GM18505 (cell line): ENCODE results near the gene LDLRAD3.

Experiments
- ATAC-seq: cut with Tn5 transposase; IDR thresholded peaks from one replicate; pipeline ENCODE4 v1.9.1; 2021; ENCODE audit not compliant: unreplicated experiment
- POLR2A ChIP-seq: IDR thresholded peaks from 4 replicates; pipeline ENCODE4 v1.6.1; 2011; ENCODE audit warnings: borderline replicate concordance; ENCODE audit not compliant: insufficient read depth, insufficient read length; ENCODE audit errors: extremely low read depth

The LDLRAD3 gene

DNA sequence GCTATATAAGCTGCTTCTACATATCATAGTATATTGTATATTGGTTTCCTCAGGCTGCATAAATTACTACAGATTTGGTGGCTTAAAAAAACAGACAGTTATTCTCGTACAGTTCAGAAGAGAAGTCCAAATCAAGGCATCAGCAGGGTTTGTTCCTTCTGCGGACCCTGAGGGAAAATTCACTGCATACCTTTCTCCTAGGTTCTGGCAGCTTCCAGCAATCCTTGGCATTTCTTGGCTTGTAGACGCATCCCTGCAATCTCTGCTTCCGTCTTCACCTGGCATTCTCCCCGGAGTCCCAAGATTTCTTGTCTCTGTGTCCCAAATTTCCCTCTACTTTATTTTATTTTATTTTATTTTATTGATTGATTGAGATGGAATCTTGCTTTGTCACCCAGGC is 202.6 kb downstream of the LDLRAD3 start:
- no peak for TF ChIP-seq POLR2A
- ATAC-seq = no peak

DNA sequence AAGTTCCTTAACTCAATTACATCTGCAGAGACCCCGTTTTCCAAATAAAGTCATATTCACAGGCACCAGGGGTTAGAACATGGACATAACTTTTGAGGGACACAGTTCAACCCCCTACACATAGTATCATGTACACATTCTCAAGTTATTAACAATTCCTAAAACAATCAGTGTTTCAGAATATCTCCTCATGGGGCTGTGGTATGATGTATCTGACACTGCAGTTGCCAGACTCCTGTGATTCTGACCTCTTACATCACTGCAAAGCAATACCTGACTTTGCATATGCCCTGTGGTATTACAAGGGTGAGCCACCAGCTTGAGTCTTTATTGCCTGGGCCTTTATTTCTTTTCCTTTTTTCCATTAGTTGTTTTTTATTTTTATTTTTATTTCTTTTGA is 203.6 kb downstream of the LDLRAD3 start:
- no peak for ATAC-seq
- TF ChIP-seq POLR2A = no peak

DNA sequence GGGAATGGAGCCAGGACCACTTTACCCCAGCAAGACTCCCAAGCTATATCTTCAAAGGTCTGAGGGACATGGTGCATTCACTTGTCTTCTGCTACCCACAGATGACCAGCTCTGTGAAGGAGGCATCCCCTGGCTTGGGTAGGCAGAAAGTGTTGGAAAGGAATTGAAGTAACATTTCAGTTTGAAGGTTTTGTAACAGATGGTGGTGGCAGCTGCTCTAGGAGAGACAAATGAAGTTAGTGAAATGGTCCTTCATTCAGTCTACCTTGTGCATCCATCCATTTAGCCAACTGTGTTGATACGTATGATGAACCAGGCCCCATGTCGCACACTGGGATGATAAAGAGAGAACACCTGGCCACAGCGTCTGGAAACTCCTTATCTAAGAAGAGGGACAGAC is 204.8 kb downstream of the LDLRAD3 start:
- no peak for TF ChIP-seq POLR2A
- no peak for ATAC-seq

DNA sequence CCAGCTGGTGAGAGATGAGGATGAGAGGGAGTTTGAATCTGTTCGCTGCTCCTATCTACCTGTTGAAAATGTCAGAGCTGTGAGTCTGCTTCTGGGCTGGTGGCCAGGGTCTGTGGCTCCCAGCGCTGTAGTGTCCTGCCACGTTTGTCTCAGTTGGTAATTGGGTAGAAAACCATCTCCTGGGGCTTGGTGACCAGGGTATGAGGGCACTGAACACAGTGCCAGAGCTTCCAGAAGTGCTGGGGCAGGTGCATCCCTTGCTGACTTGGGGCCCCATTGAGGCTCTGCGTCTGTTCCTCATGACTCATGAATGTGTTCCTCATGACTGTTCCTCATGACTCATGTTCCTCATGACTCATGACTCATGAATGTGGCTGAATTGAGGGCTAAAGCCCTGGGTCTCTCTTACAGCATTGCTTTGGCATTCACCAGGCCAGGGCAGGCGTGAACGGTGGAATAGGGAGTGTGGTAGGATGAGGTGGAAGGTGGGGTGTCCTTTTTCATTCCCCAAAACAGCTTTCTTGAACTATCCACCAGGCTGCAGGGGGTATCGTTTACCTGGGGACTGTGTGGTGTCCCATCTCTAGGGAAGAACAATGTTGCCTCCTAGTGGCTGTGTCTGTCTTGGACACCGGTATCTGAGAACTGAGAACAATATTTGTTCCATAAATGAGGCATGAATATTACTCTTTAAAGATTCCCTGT is 205.8 kb downstream of the LDLRAD3 start:
- peak; percentile 94 for ATAC-seq

DNA sequence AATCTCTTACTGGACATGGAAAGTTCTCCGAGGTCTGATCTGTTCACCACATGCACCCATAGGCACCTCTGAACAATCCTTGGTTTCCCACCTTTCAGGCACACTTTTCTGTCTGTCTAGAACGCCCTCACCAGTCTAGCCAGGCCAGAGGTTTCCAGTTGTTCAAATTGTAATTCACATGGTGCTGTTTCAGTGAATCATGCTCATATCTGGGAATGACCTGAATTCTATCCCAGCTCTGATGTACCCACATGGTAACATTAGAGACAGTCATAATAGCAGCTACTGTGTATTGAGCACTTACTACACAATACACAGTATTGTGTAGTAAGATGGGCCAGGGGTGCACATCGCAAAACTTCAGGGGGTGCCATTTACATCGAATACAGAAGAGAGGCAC is 207.1 kb downstream of the LDLRAD3 start:
- TF ChIP-seq POLR2A = no peak
- no peak for ATAC-seq

More for the DNA sequence above, 205.8 kb downstream of the LDLRAD3 start:
- no peak for TF ChIP-seq POLR2A

DNA sequence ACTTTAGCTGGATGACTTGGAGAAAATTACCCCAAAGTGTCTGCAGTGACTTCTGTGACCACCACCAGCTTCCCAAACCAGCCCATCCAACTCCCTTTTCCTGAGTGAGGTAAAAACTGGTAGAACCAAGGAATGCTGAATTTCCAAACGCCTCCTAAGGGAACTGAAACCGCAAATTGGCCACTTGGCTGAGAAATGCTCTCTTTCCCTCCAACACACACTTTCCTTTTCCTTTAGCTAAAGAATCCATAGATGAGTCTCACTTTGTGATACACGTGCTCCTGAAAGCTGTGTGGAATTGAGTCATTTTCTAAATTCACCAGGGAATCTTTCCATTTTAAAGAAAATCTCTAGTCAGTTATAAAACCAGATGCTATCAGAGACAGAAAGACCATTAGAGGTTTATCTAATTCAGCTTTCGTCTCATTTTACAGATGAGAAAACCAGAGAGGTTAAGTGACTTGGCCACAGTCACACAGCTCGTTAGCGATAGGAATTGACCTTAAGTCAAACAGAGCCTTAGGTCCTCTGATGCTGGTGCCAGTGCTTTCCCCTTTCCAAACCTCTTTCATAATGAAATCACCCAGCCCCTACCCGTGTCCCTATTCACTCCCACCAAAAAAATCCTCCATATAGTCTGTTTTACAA is 208.2 kb downstream of the LDLRAD3 start:
- ATAC-seq = no peak
- TF ChIP-seq POLR2A = no peak

DNA sequence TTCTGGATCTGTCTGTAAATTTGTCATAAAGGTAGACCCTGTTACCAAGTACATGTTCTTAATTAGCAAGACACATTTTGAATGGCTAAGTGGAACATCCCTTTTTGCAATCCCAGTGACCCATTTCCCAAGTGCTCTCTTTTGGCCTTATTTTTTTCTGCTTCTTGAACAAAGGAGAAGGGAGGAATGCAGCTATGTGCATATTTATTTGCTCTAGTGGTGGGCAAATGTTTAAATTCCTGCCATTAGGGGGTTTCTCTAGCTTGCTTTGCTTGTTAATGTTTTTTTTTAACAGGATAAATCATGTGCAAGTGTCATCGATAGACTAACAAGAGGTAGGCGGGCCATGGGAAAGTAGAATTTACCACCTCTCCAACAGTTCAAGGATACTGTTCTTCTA is 209.7 kb downstream of the LDLRAD3 start:
- no peak for ATAC-seq
- no peak for TF ChIP-seq POLR2A

DNA sequence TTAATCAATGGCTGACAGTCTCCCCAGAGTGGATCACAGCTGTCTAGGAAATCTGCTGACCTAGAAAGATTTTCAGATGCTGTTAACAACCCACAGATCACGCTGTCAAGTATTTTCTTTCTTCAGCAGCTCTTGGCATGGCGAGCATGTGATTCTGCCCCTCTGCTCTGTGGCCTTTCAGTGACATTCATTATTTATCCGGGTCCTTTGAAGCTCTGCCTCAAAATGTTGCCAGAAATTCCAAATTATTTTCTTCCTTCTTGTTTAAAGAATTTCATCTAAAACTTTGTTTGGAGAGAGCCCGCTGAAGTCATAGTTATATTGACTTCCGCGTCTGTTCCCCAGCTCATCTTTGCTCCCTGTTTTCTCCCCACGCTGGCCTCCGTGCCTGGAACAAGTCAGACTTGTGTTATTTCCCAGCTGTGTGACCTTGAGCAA is 211.3 kb downstream of the LDLRAD3 start:
- no peak for TF ChIP-seq POLR2A
- no peak for ATAC-seq

DNA sequence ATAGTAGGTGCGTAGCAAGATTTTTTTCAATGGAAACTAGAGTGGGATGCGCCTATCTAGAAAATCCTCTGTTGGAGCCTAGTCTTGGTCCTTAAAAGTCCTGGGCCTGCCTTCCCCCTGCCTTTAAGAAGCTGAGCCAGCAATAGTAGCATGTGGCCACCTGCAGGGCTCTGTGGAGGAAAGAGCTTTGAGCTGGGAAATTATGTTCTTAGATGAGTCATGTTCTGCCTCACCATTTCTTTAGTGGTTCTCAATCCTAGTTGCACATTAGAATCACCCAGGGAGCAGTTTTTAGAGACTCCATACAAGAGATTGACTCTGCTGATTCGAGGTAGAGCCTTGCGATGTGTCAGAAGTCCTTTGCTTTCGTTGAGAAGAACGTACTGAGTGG is 211.9 kb downstream of the LDLRAD3 start:
- TF ChIP-seq POLR2A = no peak
- ATAC-seq = no peak

DNA sequence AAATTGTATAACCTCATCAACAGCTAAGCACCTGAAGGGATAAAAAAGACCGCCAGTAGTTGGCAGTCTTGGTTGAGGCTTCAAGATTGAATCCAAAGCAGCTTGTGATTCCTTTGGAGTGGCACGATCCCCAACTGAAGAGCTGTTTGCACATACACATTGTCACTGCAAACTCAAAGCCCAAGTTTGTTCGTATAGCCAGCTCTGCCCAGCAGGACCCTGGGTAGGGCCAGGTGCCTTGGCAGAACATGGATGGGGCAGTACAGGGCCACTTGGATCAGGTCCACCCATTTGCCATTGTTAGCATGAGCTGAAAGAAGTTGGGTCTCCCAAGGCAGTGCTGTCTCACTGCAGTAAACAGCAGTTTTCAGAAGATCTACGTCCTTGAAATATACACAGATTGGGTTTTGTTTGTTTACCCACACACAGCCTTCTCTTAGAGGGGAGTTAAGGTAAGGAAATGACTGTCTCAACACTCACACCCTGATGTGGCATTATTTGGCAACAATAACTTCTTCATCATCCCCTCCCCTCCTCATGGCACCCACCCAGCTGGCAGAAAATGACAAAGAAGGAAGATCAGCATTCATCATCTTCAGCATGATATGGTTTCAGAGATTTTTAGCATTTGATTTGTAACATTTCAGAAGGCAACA is 212.4 kb downstream of the LDLRAD3 start:
- ATAC-seq = no peak
- no peak for TF ChIP-seq POLR2A

DNA sequence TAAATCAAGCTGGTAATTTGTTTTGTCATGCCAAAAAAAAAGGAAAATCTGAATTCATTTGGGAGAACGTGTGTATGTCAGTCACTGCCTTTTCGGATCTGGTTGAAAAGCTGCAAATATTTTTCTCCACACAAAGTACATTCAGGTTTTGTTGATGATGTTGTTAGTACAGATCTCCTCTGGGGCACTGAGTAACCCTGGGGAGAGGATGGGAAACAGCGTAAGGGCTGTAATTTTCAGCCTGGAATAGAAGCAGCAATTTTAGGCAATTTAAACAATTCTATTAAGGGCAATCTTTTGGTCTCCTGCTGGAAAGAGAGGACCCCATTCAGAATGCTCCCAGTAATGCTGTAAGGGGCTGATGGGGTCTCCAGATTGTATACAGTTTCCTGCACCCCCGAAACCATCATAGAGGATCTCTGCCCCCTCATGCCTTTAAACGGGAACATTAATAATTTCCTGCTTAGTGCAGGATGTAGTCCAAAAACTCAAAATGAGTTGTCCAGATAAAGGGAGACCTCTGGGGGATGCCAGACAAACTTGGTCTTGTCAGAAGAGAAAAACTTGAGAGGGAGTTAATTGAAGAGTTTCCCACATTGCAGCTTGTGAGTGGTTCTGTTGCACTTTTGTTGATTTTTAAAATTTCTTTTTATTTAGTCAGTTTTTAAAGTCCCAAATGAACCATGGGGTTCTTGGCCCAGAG is 213.1 kb downstream of the LDLRAD3 start:
- ATAC-seq = no peak
- no peak for TF ChIP-seq POLR2A

DNA sequence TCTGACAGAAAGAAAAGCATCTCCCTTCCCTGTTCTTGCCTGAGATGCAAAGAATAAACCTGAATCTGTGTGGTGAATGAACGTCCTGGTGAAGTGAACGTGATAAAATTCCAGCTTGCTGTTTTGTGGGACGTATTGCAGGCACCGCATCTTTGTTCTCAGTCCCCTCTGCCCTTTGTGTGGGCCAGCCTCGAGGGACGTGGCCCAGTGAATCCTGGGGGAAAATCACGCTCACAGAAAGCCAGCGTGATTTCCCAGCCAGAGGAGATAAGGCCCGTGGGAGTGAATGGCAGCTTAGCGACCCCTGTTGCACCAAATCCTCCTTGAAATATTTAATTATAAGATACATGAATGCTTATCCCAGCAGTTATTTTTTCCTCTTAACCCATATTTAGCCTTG is 216.2 kb downstream of the LDLRAD3 start:
- TF ChIP-seq POLR2A = no peak
- ATAC-seq = no peak

DNA sequence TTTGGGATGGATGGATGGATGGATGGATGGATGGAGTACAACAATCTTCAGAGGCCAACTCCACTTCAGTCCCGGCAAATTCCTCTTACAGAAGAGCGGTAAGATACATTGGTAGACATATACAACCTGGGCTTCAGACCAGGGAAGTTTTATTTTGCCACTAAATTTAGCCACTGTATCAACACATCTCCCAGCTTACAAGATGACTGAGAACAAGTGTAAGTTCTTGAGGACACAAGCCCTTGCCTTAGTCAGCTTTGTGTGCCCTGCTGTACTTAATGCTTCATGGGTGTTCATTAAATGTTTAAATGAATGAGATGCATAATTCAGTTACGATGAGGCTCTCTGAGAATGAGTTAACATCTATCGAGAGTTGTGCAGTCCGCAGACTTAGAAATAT is 217.7 kb downstream of the LDLRAD3 start:
- no peak for TF ChIP-seq POLR2A
- no peak for ATAC-seq

DNA sequence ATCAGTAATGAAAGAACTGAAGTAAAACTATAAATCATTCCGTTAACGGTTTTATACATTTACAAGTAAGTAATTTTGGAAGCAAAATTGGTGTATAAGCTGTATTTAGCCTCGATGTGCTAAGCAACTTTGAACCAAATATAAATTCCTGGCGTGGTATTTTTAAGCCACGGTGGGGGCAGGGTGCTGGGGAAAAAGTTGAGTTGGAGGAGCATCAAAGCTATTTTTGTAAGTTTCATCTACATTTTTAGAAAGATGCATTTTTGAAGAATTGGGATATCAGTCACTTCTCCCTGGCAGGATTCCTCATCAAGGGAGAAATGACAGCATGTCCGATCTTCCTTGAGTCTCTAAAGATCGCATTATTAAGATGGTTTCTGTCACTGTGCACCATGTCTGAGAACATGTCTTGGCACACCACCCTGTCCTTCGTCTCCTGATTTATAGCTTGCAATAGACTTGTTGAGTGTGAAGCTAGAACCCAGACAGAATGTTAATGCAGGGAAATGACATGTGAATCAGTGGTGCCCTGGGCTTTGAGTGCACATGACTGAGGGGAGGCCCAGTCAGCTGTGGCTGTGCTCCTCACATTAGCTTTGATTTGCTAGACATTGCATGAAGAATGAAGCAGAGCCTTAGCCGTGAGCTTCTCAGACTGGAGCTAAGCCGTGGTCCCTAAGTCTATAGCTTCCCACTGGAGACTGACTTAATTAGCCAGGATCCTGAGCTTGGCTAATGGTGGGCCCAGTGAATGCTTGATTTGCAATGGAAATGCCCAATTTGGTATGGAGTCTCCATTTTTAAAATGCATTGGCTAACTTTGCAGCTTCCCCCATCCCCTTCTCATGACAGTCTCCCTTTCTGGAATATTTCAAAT is 218.4 kb downstream of the LDLRAD3 start:
- no peak for ATAC-seq
- no peak for TF ChIP-seq POLR2A
